ENCODE data around the gene SPPL2C. TPM values are rescaled to one million over a fixed set of nuclear protein-coding genes. Genes with fewer than 3 reads are reported as not detected.

SPPL2C gene
- not detected in 2 replicates for total RNA-seq (2014; rRNA removed; shearing (Covaris generic); ENCODE audit: low replicate concordance)

GRCh38 chr17:45844695-45845375, at the start of gene SPPL2C:
TSS of gene SPPL2C (plus strand) at chr17:45844881. CDS start at chr17:45844907, 26 bp downstream.
- 0 out of 2 replicates have a peak, but pooled peaks cover 4% of the 10 kb centered on the region for H4K20me1 ChIP-seq (ENCODE audit: insufficient read depth, low read depth, low read length)
- no peaks in the 10 kb centered on the region for H3K27me3 ChIP-seq (ENCODE audit: low read length)
- no peaks in the 10 kb centered on the region for H3K79me2 ChIP-seq (ENCODE audit: low read length)
- H3K27ac ChIP-seq (ENCODE audit: low read length), result no peak within 1 kb of the TSS
- no peaks in the 10 kb centered on the region for H3K9me2 ChIP-seq (replicated peaks; ENCODE audit: insufficient read depth, low read length)
- DNase-seq, result no peak
- no peak within 1 kb of the TSS for H3K9ac ChIP-seq (ENCODE audit: low read length)
- no peak within 1 kb of the TSS for H3K4me3 ChIP-seq (ENCODE audit: low read length)
- no peaks in the 10 kb centered on the region for H3K4me1 ChIP-seq (ENCODE audit: low read length)
- H3K9me3 ChIP-seq (ENCODE audit: low read length), result no peaks in the 10 kb centered on the region
- no peak within 1 kb of the TSS for H3K4me2 ChIP-seq (ENCODE audit: low read depth, low read length, poor library complexity, severe bottlenecking)
- H3K36me3 ChIP-seq (ENCODE audit: insufficient read depth, low read length), result no peaks in the 10 kb centered on the region
- no peak within 1 kb of the TSS for H2AFZ ChIP-seq (ENCODE audit: low read length)

- H3K27ac ChIP-seq (ENCODE audit: low read length), result no peak overlapping the region
- no peak overlapping the region for H3K4me3 ChIP-seq (ENCODE audit: low read length)
- H3K9me2 ChIP-seq (replicated peaks; ENCODE audit: insufficient read depth, low read length), result no peaks in the 10 kb centered on the region
- H3K36me3 ChIP-seq (ENCODE audit: insufficient read depth, low read length), result no peaks in the 10 kb centered on the region
- H3K27me3 ChIP-seq (ENCODE audit: low read length), result no peaks in the 10 kb centered on the region
- no peaks in the 10 kb centered on the region for H3K9me3 ChIP-seq (ENCODE audit: low read length)
- H4K20me1 ChIP-seq (ENCODE audit: insufficient read depth, low read depth, low read length), result no peaks in the 10 kb centered on the region
- no peak overlapping the region for H2AFZ ChIP-seq (ENCODE audit: low read length)
- H3K79me2 ChIP-seq (ENCODE audit: low read length), result no peaks in the 10 kb centered on the region
- H3K9ac ChIP-seq (ENCODE audit: low read length), result no peak overlapping the region
- H3K4me2 ChIP-seq (ENCODE audit: low read depth, low read length, poor library complexity, severe bottlenecking), result no peak overlapping the region
- no peak for DNase-seq
- H3K4me1 ChIP-seq (ENCODE audit: low read length), result no peaks in the 10 kb centered on the region
These were observed 43.9 kb upstream of the SPPL2C start for GRCh38 chr17:45800816-45801215.

GRCh38 chr17:45801421-45801820, 43.3 kb upstream of the SPPL2C start:
- Histone ChIP-seq H3K4me1 (ENCODE audit: low read length) (no peaks in the 10 kb centered on the region), H3K4me3 (ENCODE audit: low read length) (no peak overlapping the region), H3K4me2 (ENCODE audit: low read depth, low read length, poor library complexity, severe bottlenecking) (no peak overlapping the region), H3K9me3 (ENCODE audit: low read length) (no peaks in the 10 kb centered on the region), H3K9ac (ENCODE audit: low read length) (no peak overlapping the region), H3K27ac (ENCODE audit: low read length) (no peak overlapping the region), H3K9me2 (replicated peaks; ENCODE audit: insufficient read depth, low read length) (no peaks in the 10 kb centered on the region), H2AFZ (ENCODE audit: low read length) (no peak overlapping the region), H3K27me3 (ENCODE audit: low read length) (no peaks in the 10 kb centered on the region), H3K79me2 (ENCODE audit: low read length) (no peaks in the 10 kb centered on the region), H3K36me3 (ENCODE audit: insufficient read depth, low read length) (no peaks in the 10 kb centered on the region), H4K20me1 (ENCODE audit: insufficient read depth, low read depth, low read length) (no peaks in the 10 kb centered on the region)
- no peak for DNase-seq

- H3K9me3 ChIP-seq (ENCODE audit: low read length), result no peaks in the 10 kb centered on the region
- H4K20me1 ChIP-seq (ENCODE audit: insufficient read depth, low read depth, low read length), result no peaks in the 10 kb centered on the region
- no peaks in the 10 kb centered on the region for H3K9me2 ChIP-seq (replicated peaks; ENCODE audit: insufficient read depth, low read length)
- H3K27ac ChIP-seq (ENCODE audit: low read length), result no peak overlapping the region
- H2AFZ ChIP-seq (ENCODE audit: low read length), result no peak overlapping the region
- H3K27me3 ChIP-seq (ENCODE audit: low read length), result no peaks in the 10 kb centered on the region
- no peak overlapping the region for H3K4me2 ChIP-seq (ENCODE audit: low read depth, low read length, poor library complexity, severe bottlenecking)
- no peaks in the 10 kb centered on the region for H3K36me3 ChIP-seq (ENCODE audit: insufficient read depth, low read length)
- H3K9ac ChIP-seq (ENCODE audit: low read length), result no peak overlapping the region
- no peak overlapping the region for H3K4me3 ChIP-seq (ENCODE audit: low read length)
- no peaks in the 10 kb centered on the region for H3K4me1 ChIP-seq (ENCODE audit: low read length)
- no peaks in the 10 kb centered on the region for H3K79me2 ChIP-seq (ENCODE audit: low read length)
- no peak for DNase-seq
These were observed 35.8 kb upstream of the SPPL2C start for GRCh38 chr17:45808845-45809244.

GRCh38 chr17:45809499-45809898, 35.2 kb upstream of the SPPL2C start:
- no peak overlapping the region for H3K4me2 ChIP-seq (ENCODE audit: low read depth, low read length, poor library complexity, severe bottlenecking)
- no peaks in the 10 kb centered on the region for H4K20me1 ChIP-seq (ENCODE audit: insufficient read depth, low read depth, low read length)
- no peak overlapping the region for H3K9ac ChIP-seq (ENCODE audit: low read length)
- no peaks in the 10 kb centered on the region for H3K4me1 ChIP-seq (ENCODE audit: low read length)
- DNase-seq, result no peak
- no peak overlapping the region for H3K27ac ChIP-seq (ENCODE audit: low read length)
- no peaks in the 10 kb centered on the region for H3K9me3 ChIP-seq (ENCODE audit: low read length)
- no peaks in the 10 kb centered on the region for H3K79me2 ChIP-seq (ENCODE audit: low read length)
- no peak overlapping the region for H2AFZ ChIP-seq (ENCODE audit: low read length)
- H3K27me3 ChIP-seq (ENCODE audit: low read length), result no peaks in the 10 kb centered on the region
- H3K36me3 ChIP-seq (ENCODE audit: insufficient read depth, low read length), result no peaks in the 10 kb centered on the region
- H3K9me2 ChIP-seq (replicated peaks; ENCODE audit: insufficient read depth, low read length), result no peaks in the 10 kb centered on the region
- H3K4me3 ChIP-seq (ENCODE audit: low read length), result no peak overlapping the region

GRCh38 chr17:45812102-45812501, 32.6 kb upstream of the SPPL2C start:
- Histone ChIP-seq H3K36me3 (ENCODE audit: insufficient read depth, low read length) (no peaks in the 10 kb centered on the region), H3K79me2 (ENCODE audit: low read length) (no peaks in the 10 kb centered on the region), H3K4me1 (ENCODE audit: low read length) (no peaks in the 10 kb centered on the region), H3K4me3 (ENCODE audit: low read length) (no peak overlapping the region), H4K20me1 (ENCODE audit: insufficient read depth, low read depth, low read length) (no peaks in the 10 kb centered on the region), H3K9ac (ENCODE audit: low read length) (no peak overlapping the region), H3K4me2 (ENCODE audit: low read depth, low read length, poor library complexity, severe bottlenecking) (no peak overlapping the region), H3K27me3 (ENCODE audit: low read length) (no peaks in the 10 kb centered on the region), H2AFZ (ENCODE audit: low read length) (no peak overlapping the region), H3K9me2 (replicated peaks; ENCODE audit: insufficient read depth, low read length) (no peaks in the 10 kb centered on the region), H3K27ac (ENCODE audit: low read length) (no peak overlapping the region), H3K9me3 (ENCODE audit: low read length) (no peaks in the 10 kb centered on the region)
- DNase-seq, result no peak

- Histone ChIP-seq H3K9ac (ENCODE audit: low read length) (no peak overlapping the region), H3K79me2 (ENCODE audit: low read length) (no peaks in the 10 kb centered on the region), H3K4me3 (ENCODE audit: low read length) (no peak overlapping the region), H3K27ac (ENCODE audit: low read length) (no peak overlapping the region), H3K9me3 (ENCODE audit: low read length) (no peaks in the 10 kb centered on the region), H4K20me1 (ENCODE audit: insufficient read depth, low read depth, low read length) (no peaks in the 10 kb centered on the region), H3K27me3 (ENCODE audit: low read length) (no peaks in the 10 kb centered on the region), H3K4me1 (ENCODE audit: low read length) (no peaks in the 10 kb centered on the region), H2AFZ (ENCODE audit: low read length) (no peak overlapping the region), H3K9me2 (replicated peaks; ENCODE audit: insufficient read depth, low read length) (no peaks in the 10 kb centered on the region), H3K36me3 (ENCODE audit: insufficient read depth, low read length) (no peaks in the 10 kb centered on the region), H3K4me2 (ENCODE audit: low read depth, low read length, poor library complexity, severe bottlenecking) (no peak overlapping the region)
- no peak for DNase-seq
These were observed 31.5 kb upstream of the SPPL2C start for GRCh38 chr17:45813048-45813725.

GRCh38 chr17:45814622-45815606, 29.8 kb upstream of the SPPL2C start:
- no peak overlapping the region for H3K4me3 ChIP-seq (ENCODE audit: low read length)
- no peak overlapping the region for H3K4me2 ChIP-seq (ENCODE audit: low read depth, low read length, poor library complexity, severe bottlenecking)
- no peak overlapping the region for H2AFZ ChIP-seq (ENCODE audit: low read length)
- no peaks in the 10 kb centered on the region for H3K9me2 ChIP-seq (replicated peaks; ENCODE audit: insufficient read depth, low read length)
- no peak for DNase-seq
- no peak overlapping the region for H3K9ac ChIP-seq (ENCODE audit: low read length)
- H3K79me2 ChIP-seq (ENCODE audit: low read length), result no peaks in the 10 kb centered on the region
- no peaks in the 10 kb centered on the region for H3K36me3 ChIP-seq (ENCODE audit: insufficient read depth, low read length)
- H3K27me3 ChIP-seq (ENCODE audit: low read length), result no peaks in the 10 kb centered on the region
- H4K20me1 ChIP-seq (ENCODE audit: insufficient read depth, low read depth, low read length), result no peaks in the 10 kb centered on the region
- no peaks in the 10 kb centered on the region for H3K4me1 ChIP-seq (ENCODE audit: low read length)
- H3K9me3 ChIP-seq (ENCODE audit: low read length), result no peaks in the 10 kb centered on the region
- no peak overlapping the region for H3K27ac ChIP-seq (ENCODE audit: low read length)
